Neural cell (in vitro differentiated cells): Measurements from ENCODE around the gene GDF7. TPM values are rescaled to one million over a fixed set of nuclear protein-coding genes. Genes with fewer than 3 reads are reported as not detected.

Source experiments
- H2AFZ ChIP-seq: fragments of 200-600, 300-800 bp; sonication (generic), shearing (Covaris generic); 2 replicates; pipeline ENCODE4 v1.6.0; 2014; ENCODE audit warnings: low read depth, mild to moderate bottlenecking, antibody characterized with exemption, low read length, moderate library complexity
- H3F3A ChIP-seq: fragments of 200-600 bp; shearing (Covaris generic); 2 replicates; pipeline ENCODE4 v1.6.1; 2016; ENCODE audit warnings: mild to moderate bottlenecking, moderate library complexity, mixed read lengths, antibody characterized with exemption, low read length; ENCODE audit not compliant: insufficient read depth, poor library complexity, severe bottlenecking
- H3K27ac ChIP-seq: fragments of 200-600, 300-800 bp; sonication (generic), shearing (Covaris generic); 2 replicates; pipeline ENCODE4 v1.5.1; 2014; ENCODE audit warnings: mild to moderate bottlenecking, low read length, moderate library complexity
- H3K27me3 ChIP-seq: fragments of 300-800, 200-600 bp; sonication (generic), shearing (Covaris generic); 2 replicates; pipeline ENCODE4 v1.6.0; 2014; ENCODE audit warnings: mild to moderate bottlenecking, low read depth, low read length, moderate library complexity; ENCODE audit not compliant: insufficient read depth
- H3K36me3 ChIP-seq: fragments of 300-800, 200-600 bp; sonication (generic), shearing (Covaris generic); 2 replicates; pipeline ENCODE4 v1.5.1; 2014; ENCODE audit warnings: mild to moderate bottlenecking, antibody characterized with exemption, low read length, moderate library complexity; ENCODE audit not compliant: insufficient read depth
- H3K4me2 ChIP-seq: fragments of 300-800, 200-600 bp; sonication (generic), shearing (Covaris generic); 2 replicates; pipeline ENCODE4 v1.6.0; 2014; ENCODE audit warnings: mild to moderate bottlenecking, low read length
- H3K4me3 ChIP-seq: fragments of 300-800, 200-600 bp; sonication (generic), shearing (Covaris generic); 2 replicates; pipeline ENCODE4 v1.5.1; 2014; ENCODE audit warnings: mild to moderate bottlenecking, low read length, moderate library complexity
- H3K79me2 ChIP-seq: fragments of 200-600 bp; shearing (Covaris generic); replicated peaks from 2 replicates; pipeline ENCODE4 v1.6.0; 2014; ENCODE audit warnings: mild to moderate bottlenecking, low read length, moderate library complexity; ENCODE audit not compliant: insufficient read depth
- H3K9ac ChIP-seq: fragments of 300-800, 200-600 bp; sonication (generic), shearing (Covaris generic); 2 replicates; pipeline ENCODE4 v1.6.1; 2016; ENCODE audit warnings: mild to moderate bottlenecking, low read length, mixed read lengths
- H3K9me2 ChIP-seq: fragments of 200-600 bp; shearing (Covaris generic); 2 replicates; pipeline ENCODE4 v1.6.1; 2016; ENCODE audit warnings: mild to moderate bottlenecking, low read length, mixed read lengths; ENCODE audit not compliant: insufficient read depth
- H3K9me3 ChIP-seq: fragments of 200-600, 300-800 bp; sonication (generic), shearing (Covaris generic); 2 replicates; pipeline ENCODE4 v1.6.1; 2016; ENCODE audit warnings: mild to moderate bottlenecking, mixed run types, low read length, moderate library complexity, mixed read lengths
- H4K20me1 ChIP-seq: fragments of 200-600 bp; shearing (Covaris generic); 2 replicates; pipeline ENCODE4 v1.6.1; 2016; ENCODE audit warnings: mild to moderate bottlenecking, mixed run types; ENCODE audit not compliant: insufficient read depth
- CTCF ChIP-seq: fragments of 450-650 bp; IDR thresholded peaks from 2 replicates; pipeline ENCODE4 v1.5.1; 2014; ENCODE audit warnings: antibody characterized with exemption, mild to moderate bottlenecking, moderate library complexity; ENCODE audit not compliant: poor library complexity, severe bottlenecking
- EP300 ChIP-seq: fragments of 450-650 bp; conservative IDR thresholded peaks from 2 replicates; pipeline ENCODE4 v1.6.1; 2014; ENCODE audit warnings: antibody characterized with exemption, mild to moderate bottlenecking, moderate library complexity; ENCODE audit not compliant: poor library complexity, severe bottlenecking
- EZH2 ChIP-seq: fragments of 200-600, 300-800 bp; shearing (Covaris generic), sonication (generic); IDR thresholded peaks from 2 replicates; pipeline ENCODE4 v1.6.1; 2014; ENCODE audit warnings: antibody characterized with exemption, low read length, borderline replicate concordance, mild to moderate bottlenecking; ENCODE audit not compliant: insufficient read depth, poor library complexity, severe bottlenecking
- MXI1 ChIP-seq: fragments of 450-650 bp; conservative IDR thresholded peaks from 2 replicates; pipeline ENCODE4 v1.6.1; 2014; ENCODE audit warnings: antibody characterized with exemption, mild to moderate bottlenecking; ENCODE audit not compliant: poor library complexity, severe bottlenecking
- POLR2AphosphoS5 ChIP-seq: IDR thresholded peaks from 2 replicates; pipeline ENCODE4 v1.6.1; 2012
- RAD21 ChIP-seq: fragments of 450-650 bp; conservative IDR thresholded peaks from 2 replicates; pipeline ENCODE4 v1.6.1; 2014; ENCODE audit warnings: antibody characterized with exemption, mild to moderate bottlenecking, moderate library complexity
- REST ChIP-seq: IDR thresholded peaks from 2 replicates; pipeline ENCODE4 v1.6.1; 2012; ENCODE audit warnings: borderline replicate concordance
- SMC3 ChIP-seq: fragments of 450-650 bp; conservative IDR thresholded peaks from 2 replicates; pipeline ENCODE4 v1.6.1; 2014; ENCODE audit warnings: antibody characterized with exemption, mild to moderate bottlenecking, moderate library complexity; ENCODE audit not compliant: poor library complexity
- TAF1 ChIP-seq: IDR thresholded peaks from 2 replicates; pipeline ENCODE4 v1.6.1; 2012; ENCODE audit warnings: low read depth
- polyA plus RNA-seq: library from polyadenylated mRNA; depleted of rRNA; stranded (reverse); fragments of >200 nt; gene quantifications from 2 replicates; pipeline ENCODE4 v1.2.3, GENCODE V29; 2014

The GDF7 gene
- polyA plus RNA-seq, 1 donor from 2014 or later, result 0.38 TPM

GRCh38 chr2:20696366-20696765, 29.4 kb downstream of the GDF7 start:
- H3K79me2 ChIP-seq, result no peaks in the 10 kb centered on the region
- no peak overlapping the region for H3K9ac ChIP-seq
- H3K9me3 ChIP-seq, result no peaks in the 10 kb centered on the region
- H3K9me2 ChIP-seq, result no peaks in the 10 kb centered on the region
- no peak overlapping the region for H3K4me3 ChIP-seq
- H3K4me2 ChIP-seq, result no peak overlapping the region
- TF ChIP-seq POLR2AphosphoS5, result no peak
- TF ChIP-seq EZH2, result no peak
- TF ChIP-seq SMC3, result no peak
- TF ChIP-seq RAD21, result no peak
- no peak for TF ChIP-seq REST
- no peak for TF ChIP-seq TAF1
- no peak for TF ChIP-seq EP300
- TF ChIP-seq CTCF, result no peak
- no peak for TF ChIP-seq MXI1
- H3K27ac ChIP-seq, result no peak overlapping the region
- H3K27me3 ChIP-seq, result no peaks in the 10 kb centered on the region
- H2AFZ ChIP-seq, result no peak overlapping the region
- H3F3A ChIP-seq, result no peaks in the 10 kb centered on the region
- no peaks in the 10 kb centered on the region for H4K20me1 ChIP-seq
- no peaks in the 10 kb centered on the region for H3K36me3 ChIP-seq

- no peaks in the 10 kb centered on the region for H3K79me2 ChIP-seq
- no peaks in the 10 kb centered on the region for H3K27me3 ChIP-seq
- no peaks in the 10 kb centered on the region for H3K36me3 ChIP-seq
- no peak for TF ChIP-seq REST
- no peak for TF ChIP-seq RAD21
- TF ChIP-seq CTCF, result no peak
- no peak for TF ChIP-seq POLR2AphosphoS5
- no peak for TF ChIP-seq EP300
- TF ChIP-seq EZH2, result no peak
- TF ChIP-seq TAF1, result no peak
- TF ChIP-seq MXI1, result no peak
- no peak for TF ChIP-seq SMC3
- no peaks in the 10 kb centered on the region for H4K20me1 ChIP-seq
- H3K4me3 ChIP-seq, result no peak overlapping the region
- no peak overlapping the region for H2AFZ ChIP-seq
- no peaks in the 10 kb centered on the region for H3K9me2 ChIP-seq
- H3K9ac ChIP-seq, result no peak overlapping the region
- H3K9me3 ChIP-seq, result no peaks in the 10 kb centered on the region
- no peak overlapping the region for H3K4me2 ChIP-seq
- no peak overlapping the region for H3K27ac ChIP-seq
- H3F3A ChIP-seq, result no peaks in the 10 kb centered on the region
These were observed 30.5 kb downstream of the GDF7 start for GRCh38 chr2:20697322-20697934.
